Sigmoid colon (tissue), 4 donors: Measurements from ENCODE around the gene CARS1.

ENCODE experiments used
- EP300 ChIP-seq, 4 donors: sonication (generic); formaldehyde crosslinking; IDR thresholded peaks; one replicate each; pipeline ENCODE4 v1.6.1; 2017; ENCODE audit warnings: antibody characterized with exemption in 4 of 4
- POLR2A ChIP-seq, 2 donors: fragments of 450-650 bp; IDR thresholded peaks; one replicate each; pipeline ENCODE4 v1.6.1; 2016; ENCODE audit warnings: antibody characterized with exemption in 2 of 2, mild to moderate bottlenecking in 2 of 2, moderate library complexity in 2 of 2
- TF ChIP-seq, protein P1 (sequence below), 4 experiments: fragments of 450-650 bp in 3 of 4; fragments of 200-600 bp in 1 of 4; IDR thresholded peaks; one replicate each; pipeline ENCODE4 v1.5.1; 2016 to 2019; ENCODE audit warnings: antibody characterized with exemption in 4 of 4, mild to moderate bottlenecking in 3 of 4, moderate library complexity in 2 of 4

- TF ChIP-seq, protein P1, sequence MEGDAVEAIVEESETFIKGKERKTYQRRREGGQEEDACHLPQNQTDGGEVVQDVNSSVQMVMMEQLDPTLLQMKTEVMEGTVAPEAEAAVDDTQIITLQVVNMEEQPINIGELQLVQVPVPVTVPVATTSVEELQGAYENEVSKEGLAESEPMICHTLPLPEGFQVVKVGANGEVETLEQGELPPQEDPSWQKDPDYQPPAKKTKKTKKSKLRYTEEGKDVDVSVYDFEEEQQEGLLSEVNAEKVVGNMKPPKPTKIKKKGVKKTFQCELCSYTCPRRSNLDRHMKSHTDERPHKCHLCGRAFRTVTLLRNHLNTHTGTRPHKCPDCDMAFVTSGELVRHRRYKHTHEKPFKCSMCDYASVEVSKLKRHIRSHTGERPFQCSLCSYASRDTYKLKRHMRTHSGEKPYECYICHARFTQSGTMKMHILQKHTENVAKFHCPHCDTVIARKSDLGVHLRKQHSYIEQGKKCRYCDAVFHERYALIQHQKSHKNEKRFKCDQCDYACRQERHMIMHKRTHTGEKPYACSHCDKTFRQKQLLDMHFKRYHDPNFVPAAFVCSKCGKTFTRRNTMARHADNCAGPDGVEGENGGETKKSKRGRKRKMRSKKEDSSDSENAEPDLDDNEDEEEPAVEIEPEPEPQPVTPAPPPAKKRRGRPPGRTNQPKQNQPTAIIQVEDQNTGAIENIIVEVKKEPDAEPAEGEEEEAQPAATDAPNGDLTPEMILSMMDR (IDR thresholded peaks at IDR 0.05) = no peak
- no peak for TF ChIP-seq EP300 (IDR thresholded peaks at IDR 0.05)
- no peak for TF ChIP-seq POLR2A (IDR thresholded peaks at IDR 0.05)
Measured at GRCh38 chr11:3046190-3046589, 11.0 kb downstream of the CARS1 start.
